Activated effector memory CD4-positive, alpha-beta T cell treated with Interleukin-2 at 50 U/mL for 16 hours (primary cell): ENCODE measurements around the gene SLC2A9.

Source experiments
- DNase-seq: peaks from one replicate; pipeline ENCODE4 v3.0.0-alpha.2; 2020

Gene SLC2A9

GRCh38 chr4:10020871-10021652, at the start of gene SLC2A9:
Gene SLC2A9 (minus strand): TSS chr4:10021497. CDS start chr4:10021429, 68 bp downstream.
- no peak for DNase-seq

- no peak for DNase-seq
These were observed 47.9 kb upstream of the SLC2A9 start for GRCh38 chr4:10069075-10069642.

- DNase-seq, result no peak
These were observed 45.7 kb upstream of the SLC2A9 start for GRCh38 chr4:10066670-10067651.

GRCh38 chr4:10066206-10066605, 44.9 kb upstream of the SLC2A9 start:
- DNase-seq, result no peak

GRCh38 chr4:10063544-10064300, 42.4 kb upstream of the SLC2A9 start:
- no peak for DNase-seq

- DNase-seq, result no peak
These were observed 40.5 kb upstream of the SLC2A9 start for GRCh38 chr4:10061650-10062415.

- no peak for DNase-seq
These were observed 37.1 kb upstream of the SLC2A9 start for GRCh38 chr4:10058371-10058770.

- DNase-seq, result no peak
These were observed 35.7 kb upstream of the SLC2A9 start for GRCh38 chr4:10057023-10057395.

GRCh38 chr4:10056334-10057022, 35.2 kb upstream of the SLC2A9 start:
- no peak for DNase-seq

GRCh38 chr4:10055871-10056270, 34.6 kb upstream of the SLC2A9 start:
- DNase-seq, result no peak

GRCh38 chr4:10054571-10055041, 33.3 kb upstream of the SLC2A9 start:
- no peak for DNase-seq

- no peak for DNase-seq
These were observed 32.5 kb upstream of the SLC2A9 start for GRCh38 chr4:10053635-10054453.

GRCh38 chr4:10051517-10052135, 30.3 kb upstream of the SLC2A9 start:
- DNase-seq, result no peak

- DNase-seq, result no peak
These were observed 29.4 kb upstream of the SLC2A9 start for GRCh38 chr4:10050721-10051120.

- DNase-seq, result no peak
These were observed 29.0 kb upstream of the SLC2A9 start for GRCh38 chr4:10050261-10050661.

- no peak for DNase-seq
These were observed 27.8 kb upstream of the SLC2A9 start for GRCh38 chr4:10048941-10049697.

GRCh38 chr4:10047967-10048366, 26.7 kb upstream of the SLC2A9 start:
- DNase-seq, result no peak

- no peak for DNase-seq
These were observed 25.2 kb upstream of the SLC2A9 start for GRCh38 chr4:10046471-10046870.

- no peak for DNase-seq
These were observed 24.2 kb upstream of the SLC2A9 start for GRCh38 chr4:10045481-10045880.
